Measurements from ENCODE around the gene SPRY4. TPM values are rescaled to one million over a fixed set of nuclear protein-coding genes. Genes with fewer than 3 reads are reported as not detected.

SPRY4 gene
- total and polyA plus RNA-seq, 2 of the 8 experiments (the other 6 are each of a cell fraction or from before 2014, with no cell fraction given): 59.1 to 113 TPM

DNA sequence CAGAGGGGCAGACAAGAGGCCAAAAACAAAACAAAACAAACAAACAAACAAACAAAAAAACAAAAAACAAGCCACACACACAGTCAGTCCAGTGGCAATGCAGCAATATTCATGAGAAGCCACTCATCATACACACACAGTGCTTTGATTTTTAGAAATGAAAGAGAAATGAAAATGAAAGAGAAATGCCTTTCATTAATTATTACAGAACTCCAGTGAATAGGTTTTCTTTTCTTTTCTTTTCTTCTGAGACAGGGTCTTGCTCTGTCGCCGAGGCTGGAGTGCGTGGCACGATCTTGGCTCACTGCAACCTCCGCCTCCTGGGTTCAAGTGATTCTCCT lies 36.9 kb downstream of the SPRY4 start:
- Histone ChIP-seq H3K18ac (ENCODE audit: extremely low read depth, low read length) (0 out of 2 replicates have a peak overlapping the region, but pooled peaks have one; percentile 16), H4K8ac (ENCODE audit: extremely low read depth, insufficient read depth, low read length) (no peak overlapping the region), H3K27me3 (replicated peaks in 1 of 4; ENCODE audit: control insufficient read depth in 3 of 4, extremely low read depth in 1 of 4, insufficient read depth in 3 of 4, low read length in 3 of 4) (no peaks in the 10 kb centered on the region), H4K20me1 (replicated peaks in 1 of 2; ENCODE audit: control insufficient read depth in 1 of 2, insufficient read depth in 2 of 2, low read length in 2 of 2) (no peaks in the 10 kb centered on the region), H3K23me2 (ENCODE audit: low read depth, low read length) (no peaks in the 10 kb centered on the region), H2BK120ac (replicated peaks; ENCODE audit: low read depth, low read length) (no peak overlapping the region), H3K14ac (ENCODE audit: insufficient read length) (no peak overlapping the region), H2BK5ac (ENCODE audit: low read depth, low read length) (no peak overlapping the region), H3K4ac (replicated peaks; ENCODE audit: insufficient read length, low read depth, low read length) (no peak overlapping the region), H3K36me3 (ENCODE audit: control insufficient read depth in 2 of 4, insufficient read depth in 4 of 4, low read length in 3 of 4) (no peaks in the 10 kb centered on the region), H3K56ac (replicated peaks; ENCODE audit: insufficient read length, low read depth, low read length) (no peak overlapping the region), H3K4me2 (ENCODE audit: insufficient read depth in 1 of 2, low read depth in 2 of 2, low read length in 2 of 2) (no peak overlapping the region), H3K79me2 (ENCODE audit: control insufficient read depth in 1 of 2, insufficient read depth in 2 of 2, low read length in 2 of 2) (no peaks in the 10 kb centered on the region), H2BK12ac (ENCODE audit: low read depth, low read length) (no peak overlapping the region), H3K9ac (replicated peaks in 1 of 4; ENCODE audit: extremely low read depth in 1 of 4, low read depth in 3 of 4, low read length in 3 of 4) (no peak overlapping the region), H3K4me3 (ENCODE audit: extremely low read depth in 1 of 4, insufficient read depth in 2 of 4, low read depth in 3 of 4, low read length in 4 of 4) (no peak overlapping the region), H2AFZ (ENCODE audit: low read length) (no peak overlapping the region), H3K9me3 (ENCODE audit: insufficient read depth in 2 of 2, low read depth in 1 of 2, low read length in 1 of 2) (no peaks in the 10 kb centered on the region), H4K91ac (replicated peaks; ENCODE audit: insufficient read length, low read length) (no peak overlapping the region), H2AK5ac (ENCODE audit: low read depth, low read length) (no peak overlapping the region), H2BK15ac (ENCODE audit: low read length) (no peak overlapping the region), H3K4me1 (replicated peaks in 1 of 4; ENCODE audit: control insufficient read depth in 3 of 4, insufficient read depth in 4 of 4, low read length in 3 of 4) (peaks cover 2 to 16% (median 9%) of the 10 kb centered on the region in 4 experiments), H3K27ac (ENCODE audit: low read depth, low read length) (no peak overlapping the region), H3K79me1 (ENCODE audit: low read depth, low read length) (no peaks in the 10 kb centered on the region; the same call in 1 of the 2 replicates), H4K5ac (ENCODE audit: insufficient read length, low read depth, low read length) (no peak overlapping the region), H2BK20ac (ENCODE audit: low read length) (no peak overlapping the region), H3K23ac (ENCODE audit: insufficient read length) (no peak overlapping the region)
- ChIA-PET POLR2A (ENCODE audit: partially characterized antibody) (interaction anchor here (0.9 to 3.5 kb wide), 4 partner anchors 8 to 39 kb away, joined by 4 to 24 read pairs (median 4); no protein-coding TSS in a partner anchor), CTCF (ENCODE audit: partially characterized antibody) (interaction anchor here (1.0 to 2.9 kb wide), 5 partner anchors 13 to 261 kb away, joined by 3 to 12 read pairs (median 4); no protein-coding TSS in a partner anchor)
- WGBS, 2 experiments (ENCODE audit: extremely low coverage in 1 of 2, insufficient coverage in 1 of 2, insufficient read length in 1 of 2, insufficient replicate concordance in 2 of 2, low coverage in 1 of 2, low lambda C conversion rate in 2 of 2, missing lambda C conversion rate in 1 of 2): 97% methylated on average over 5 of the region's 5 CpGs; no CpG with 5 or more reads in 1 of the 2 experiments
- FAIRE-seq: no peak
- no peak for DNase-seq (ENCODE audit: low read depth in 1 of 2, low spot score in 2 of 2)
- TF ChIP-seq CHD1 (IDR thresholded peaks at IDR 0.05; ENCODE audit: low read depth, low read length) (no peak), YY1 (IDR thresholded peaks at IDR 0.05; ENCODE audit: low read depth, low read length) (no peak), GABPA (IDR thresholded peaks at IDR 0.05; ENCODE audit: borderline replicate concordance, insufficient read depth, low read length) (no peak), SP2 (IDR thresholded peaks at IDR 0.05; ENCODE audit: low read length) (no peak), BCL11A (IDR thresholded peaks at IDR 0.05; ENCODE audit: low read depth in 2 of 2, low read length in 2 of 2) (no peak), PHF8 (conservative IDR thresholded peaks at IDR 0.05; ENCODE audit: low read depth, low read length) (no peak), POLR2A (IDR thresholded peaks at IDR 0.05; ENCODE audit: control extremely low read depth in 1 of 2, low read depth in 2 of 2, low read length in 2 of 2) (no peak), SIRT6 (IDR thresholded peaks at IDR 0.05; ENCODE audit: low read length) (no peak), KDM5A (IDR thresholded peaks at IDR 0.05; ENCODE audit: low read length) (no peak), POLR2AphosphoS5 (IDR thresholded peaks at IDR 0.05; ENCODE audit: low read depth, low read length) (no peak), BACH1 (IDR thresholded peaks at IDR 0.05; ENCODE audit: low read length) (no peak), GTF2F1 (IDR thresholded peaks at IDR 0.05; ENCODE audit: borderline replicate concordance, low read depth, low read length) (no peak), RFX5 (IDR thresholded peaks at IDR 0.05; ENCODE audit: borderline replicate concordance, low read depth, low read length) (no peak)
- TF ChIP-seq, protein P1, sequence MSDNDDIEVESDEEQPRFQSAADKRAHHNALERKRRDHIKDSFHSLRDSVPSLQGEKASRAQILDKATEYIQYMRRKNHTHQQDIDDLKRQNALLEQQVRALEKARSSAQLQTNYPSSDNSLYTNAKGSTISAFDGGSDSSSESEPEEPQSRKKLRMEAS (IDR thresholded peaks at IDR 0.05): no peak
- TF ChIP-seq, protein P2, sequence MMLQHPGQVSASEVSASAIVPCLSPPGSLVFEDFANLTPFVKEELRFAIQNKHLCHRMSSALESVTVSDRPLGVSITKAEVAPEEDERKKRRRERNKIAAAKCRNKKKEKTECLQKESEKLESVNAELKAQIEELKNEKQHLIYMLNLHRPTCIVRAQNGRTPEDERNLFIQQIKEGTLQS (IDR thresholded peaks at IDR 0.05; ENCODE audit: insufficient read depth, low read depth, low read length): no peak

Data from H1 (cell line).